Measurements from ENCODE around the gene DLGAP1.
"Not testable (repeated sequence)": the region's sequence is repeated elsewhere in the genome, so short reads cannot be mapped to it uniquely, and the experiment has no call there.

DLGAP1 gene

DNA sequence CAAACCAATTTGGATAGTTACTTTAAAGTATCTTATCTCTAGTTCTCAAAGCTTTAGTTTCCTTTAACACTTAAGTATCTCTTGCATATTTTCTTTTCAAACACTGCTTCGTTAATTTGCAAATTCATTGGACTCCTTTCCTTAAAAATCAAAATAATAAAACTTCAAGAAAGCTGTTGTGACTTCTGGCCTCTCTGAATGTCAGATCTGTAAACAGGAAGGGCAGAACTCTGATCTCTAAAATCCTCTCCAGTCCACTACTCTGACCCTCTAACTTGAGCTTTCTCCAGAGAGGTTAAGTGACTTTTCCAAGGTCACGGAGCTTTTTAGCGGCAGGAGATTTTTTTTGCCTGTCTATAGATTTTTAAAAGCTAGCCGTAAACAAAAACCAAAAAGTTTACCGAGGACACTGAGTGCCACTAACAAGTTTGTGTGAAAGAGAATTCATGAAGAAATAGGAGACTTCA is 849.6 kb downstream of the DLGAP1 start:
- DNase-seq (ENCODE audit: low read depth in 2 of 2) = no peak

DNA sequence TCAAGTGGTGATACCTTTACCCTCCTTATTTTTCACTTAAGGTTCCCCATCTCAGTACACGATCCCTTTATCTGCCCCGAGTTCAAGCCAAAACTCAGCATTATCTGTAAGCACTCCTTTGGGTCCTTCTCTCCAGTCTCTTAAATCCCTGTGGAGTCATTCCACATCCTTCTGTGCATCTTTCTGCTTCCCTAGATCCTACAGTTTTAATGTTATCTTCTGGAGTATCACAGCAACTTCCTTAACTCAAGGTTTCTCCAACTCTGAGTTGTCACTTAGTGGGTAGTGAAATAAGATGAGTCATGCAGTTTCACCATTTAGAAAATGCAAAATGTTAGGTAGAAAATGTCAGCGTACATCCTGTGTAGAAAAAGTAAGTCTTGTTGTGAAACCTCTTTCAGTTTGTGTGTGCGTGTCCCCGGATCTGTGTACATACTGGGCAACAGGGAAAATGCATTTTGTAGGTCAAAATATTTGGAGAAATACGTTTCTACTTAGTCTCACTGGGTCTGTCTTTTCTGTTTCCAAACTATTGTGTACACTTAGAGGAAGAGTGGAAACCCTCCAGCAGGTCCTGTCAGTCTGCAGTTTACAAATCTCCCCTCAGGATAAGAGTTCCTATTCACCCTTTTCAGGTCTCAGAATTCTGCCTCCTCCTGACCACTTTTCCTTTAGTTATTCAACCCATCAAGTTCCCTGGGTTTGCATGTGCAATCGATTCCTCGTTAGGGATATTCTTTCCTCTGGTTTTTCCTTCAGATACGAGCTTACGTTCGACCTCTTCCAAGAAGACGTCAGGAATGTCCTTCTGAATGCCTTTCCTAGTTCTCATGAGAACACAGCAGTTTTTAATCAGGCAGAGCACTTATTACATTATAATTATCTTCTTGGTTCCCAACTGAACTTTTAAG is 850.4 kb downstream of the DLGAP1 start:
- DNase-seq (ENCODE audit: low read depth in 2 of 2) = no peak

DNA sequence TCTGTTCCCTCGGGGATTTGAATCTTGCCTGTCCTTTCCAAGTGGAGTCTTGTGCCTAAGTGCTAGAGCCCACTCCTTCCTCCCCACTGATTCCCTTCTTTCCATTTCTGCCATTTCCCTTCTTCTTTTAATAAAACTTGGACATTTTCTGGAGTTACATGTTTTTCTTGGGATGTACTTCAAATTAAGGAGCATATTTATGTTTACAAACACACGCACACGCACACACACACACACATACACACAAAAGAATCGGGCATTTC is 850.9 kb downstream of the DLGAP1 start:
- DNase-seq (ENCODE audit: low read depth in 2 of 2) = no peak

DNA sequence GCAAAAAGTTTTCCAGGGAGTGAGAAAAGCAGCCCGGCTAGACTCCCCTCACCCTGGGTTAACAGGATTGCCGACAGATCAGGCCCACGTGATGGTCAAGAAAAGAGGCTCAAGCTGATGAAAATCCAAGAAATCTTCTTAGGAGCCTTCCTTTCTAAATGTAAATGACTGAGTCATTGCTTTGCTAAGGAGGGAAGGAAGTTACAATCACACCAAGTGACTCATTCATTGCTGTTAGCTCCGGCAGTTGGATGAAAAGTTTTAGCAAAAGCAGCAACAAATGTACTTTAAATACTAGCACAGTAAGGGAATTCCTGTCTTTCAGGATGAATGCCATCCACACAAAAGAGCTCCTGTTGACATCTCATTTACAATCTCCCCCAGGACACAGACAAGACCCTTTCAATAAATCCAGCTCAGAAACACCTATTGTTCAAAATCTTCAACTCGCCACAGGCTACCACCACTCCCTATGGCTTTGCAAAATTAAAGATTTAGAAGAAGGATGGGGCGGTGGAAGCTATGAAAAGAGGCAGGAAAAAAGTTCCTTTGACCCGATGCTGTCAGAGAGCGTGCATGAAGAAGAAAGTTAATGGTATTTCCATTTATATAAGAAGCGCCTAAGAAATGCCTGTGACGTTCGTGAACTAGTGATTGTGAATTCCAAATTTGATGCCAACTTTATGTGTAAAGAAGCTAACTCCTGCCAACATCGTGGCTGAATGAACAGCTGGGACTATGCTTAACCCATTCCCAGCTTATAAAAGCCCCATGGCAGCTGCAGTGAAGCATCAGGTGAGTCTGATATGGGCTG is 851.5 kb downstream of the DLGAP1 start:
- DNase-seq (ENCODE audit: low read depth in 2 of 2) = no peak

DNA sequence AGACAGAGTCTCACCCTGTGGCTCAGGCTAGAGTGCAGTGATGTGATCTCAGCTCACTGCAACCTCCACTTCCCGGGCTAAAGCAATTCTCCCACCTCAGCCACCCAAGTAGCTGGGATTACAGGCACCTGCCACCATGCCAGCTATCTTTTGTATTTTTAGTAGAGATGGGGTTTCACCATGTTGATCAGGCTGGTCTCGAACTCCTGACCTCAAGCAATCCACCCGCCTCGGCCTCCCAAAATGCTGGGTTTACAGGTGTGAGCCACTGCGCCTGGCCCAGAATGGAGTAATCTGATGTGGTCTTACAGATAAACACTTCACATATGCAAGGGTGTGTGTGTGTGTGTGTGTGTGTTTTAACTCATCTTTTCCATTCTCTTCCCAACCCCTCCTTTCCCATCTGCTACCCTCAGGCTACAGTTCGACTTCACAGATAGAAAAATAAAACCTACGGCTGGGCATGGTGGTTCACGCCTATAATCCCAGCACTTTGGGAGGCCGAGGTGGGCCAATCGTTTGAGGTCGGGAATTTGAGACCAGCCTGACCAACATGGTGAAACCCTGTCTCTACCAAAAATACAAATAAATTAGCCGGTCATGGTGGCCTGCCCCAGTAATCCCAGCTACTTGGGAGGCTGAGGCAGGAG is 853.9 kb downstream of the DLGAP1 start:
- not testable (repeated sequence) for DNase-seq (ENCODE audit: low read depth in 2 of 2)

DNA sequence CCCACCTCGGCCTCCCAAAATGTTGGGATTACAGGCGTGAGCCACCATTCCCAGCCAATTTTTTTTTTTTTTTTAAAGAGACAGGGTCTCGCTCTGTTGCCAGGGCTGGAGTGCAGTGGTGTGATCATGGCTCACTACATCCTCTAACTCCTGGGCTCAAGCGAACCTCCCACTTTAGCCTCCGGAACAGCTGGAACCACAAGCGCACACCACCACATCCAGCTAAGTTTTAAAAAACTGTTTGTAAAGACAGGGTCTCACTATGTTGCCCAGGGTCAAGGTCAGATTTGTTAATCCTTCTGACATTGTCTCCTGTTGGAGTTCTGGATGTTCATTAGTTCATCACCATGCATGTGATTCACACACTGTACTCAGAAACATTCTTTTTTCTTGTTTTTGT is 855.2 kb downstream of the DLGAP1 start:
- no peak for DNase-seq (ENCODE audit: low read depth in 2 of 2)

DNA sequence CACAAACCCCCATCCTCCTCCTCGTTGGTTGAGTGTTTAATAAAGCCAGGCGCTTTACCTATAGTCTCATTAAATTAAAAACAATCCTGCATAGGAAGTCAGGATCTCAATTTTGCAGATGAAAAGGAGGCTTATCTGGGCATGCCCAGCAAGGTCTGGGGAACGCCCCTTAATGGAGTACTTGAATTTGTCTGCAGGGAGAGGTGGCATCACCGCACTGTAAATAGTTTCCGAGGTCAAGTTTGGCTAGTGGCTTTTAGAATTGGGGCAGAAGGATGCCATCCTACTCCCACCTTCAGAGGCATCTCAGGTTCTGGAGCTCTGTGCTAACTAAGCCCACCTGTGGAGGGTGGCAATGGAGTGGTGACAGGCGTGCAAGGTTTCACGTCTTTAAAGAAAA is 855.9 kb downstream of the DLGAP1 start:
- DNase-seq (ENCODE audit: low read depth in 2 of 2) = no peak

DNA sequence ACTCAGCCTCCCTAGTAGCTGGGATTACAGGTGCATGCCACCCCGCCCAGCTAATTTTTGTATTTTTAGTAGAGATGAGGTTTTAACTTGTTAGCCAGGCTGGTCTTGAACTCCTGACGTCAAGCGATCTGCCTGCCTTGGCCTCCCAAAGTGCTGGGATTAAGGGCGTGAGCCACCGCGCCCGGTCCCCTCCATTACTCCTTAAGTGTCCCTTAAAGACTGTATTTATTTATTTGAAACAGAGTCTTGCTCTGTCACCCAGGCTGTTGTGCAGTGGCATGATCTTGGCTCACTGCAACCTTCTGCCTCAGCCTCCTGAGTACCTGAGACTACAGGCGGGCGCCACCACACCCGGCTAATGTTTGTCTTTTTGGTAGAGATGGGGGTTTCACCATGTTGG is 856.5 kb downstream of the DLGAP1 start:
- no peak for DNase-seq (ENCODE audit: low read depth in 2 of 2)

DNA sequence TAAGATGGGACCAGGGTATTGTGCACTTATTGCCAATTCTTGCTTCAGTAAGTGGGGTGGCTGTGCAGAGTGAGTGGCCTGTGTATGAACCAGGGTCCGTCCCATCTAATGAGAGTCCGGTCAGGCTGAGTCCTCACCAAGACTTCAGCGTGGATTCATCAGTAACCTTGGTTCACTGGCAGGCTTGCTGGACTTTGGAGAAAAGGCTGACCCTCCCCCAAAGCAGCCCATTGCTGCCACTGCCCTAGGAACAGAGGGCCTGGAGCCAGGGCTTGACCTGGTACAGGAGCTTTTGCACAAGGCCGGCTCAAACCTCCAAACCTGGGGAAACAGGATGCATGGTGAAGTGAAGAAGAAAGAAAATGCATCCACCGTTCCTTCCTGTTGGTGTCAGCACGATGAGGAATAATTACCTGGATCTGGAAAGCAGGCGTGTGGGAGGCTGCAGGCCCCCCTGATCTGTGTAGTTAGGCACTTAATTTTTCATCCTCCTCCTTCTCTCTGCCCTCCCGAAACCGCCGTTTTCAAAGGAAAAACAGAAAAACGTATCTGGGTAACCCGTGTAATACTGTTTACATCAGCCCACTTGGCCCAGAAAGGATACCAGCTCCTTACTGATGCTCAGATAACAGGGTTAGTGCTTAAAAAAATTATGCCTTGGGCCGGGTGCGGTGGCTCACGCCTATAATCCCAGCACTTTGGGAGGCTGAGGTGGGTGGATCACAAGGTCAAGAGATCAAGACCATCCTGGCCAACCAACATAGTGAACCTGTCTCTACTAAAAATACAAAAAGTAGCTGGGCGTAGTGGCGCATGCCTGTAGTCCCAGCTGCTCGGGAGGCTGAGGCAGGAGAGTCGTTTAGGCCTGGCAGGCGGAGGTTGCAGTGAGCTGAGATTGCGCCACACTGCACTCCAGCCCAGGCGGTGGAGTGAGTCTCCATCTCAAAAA is 857.4 kb downstream of the DLGAP1 start:
- no peak for DNase-seq (ENCODE audit: low read depth in 2 of 2)

DNA sequence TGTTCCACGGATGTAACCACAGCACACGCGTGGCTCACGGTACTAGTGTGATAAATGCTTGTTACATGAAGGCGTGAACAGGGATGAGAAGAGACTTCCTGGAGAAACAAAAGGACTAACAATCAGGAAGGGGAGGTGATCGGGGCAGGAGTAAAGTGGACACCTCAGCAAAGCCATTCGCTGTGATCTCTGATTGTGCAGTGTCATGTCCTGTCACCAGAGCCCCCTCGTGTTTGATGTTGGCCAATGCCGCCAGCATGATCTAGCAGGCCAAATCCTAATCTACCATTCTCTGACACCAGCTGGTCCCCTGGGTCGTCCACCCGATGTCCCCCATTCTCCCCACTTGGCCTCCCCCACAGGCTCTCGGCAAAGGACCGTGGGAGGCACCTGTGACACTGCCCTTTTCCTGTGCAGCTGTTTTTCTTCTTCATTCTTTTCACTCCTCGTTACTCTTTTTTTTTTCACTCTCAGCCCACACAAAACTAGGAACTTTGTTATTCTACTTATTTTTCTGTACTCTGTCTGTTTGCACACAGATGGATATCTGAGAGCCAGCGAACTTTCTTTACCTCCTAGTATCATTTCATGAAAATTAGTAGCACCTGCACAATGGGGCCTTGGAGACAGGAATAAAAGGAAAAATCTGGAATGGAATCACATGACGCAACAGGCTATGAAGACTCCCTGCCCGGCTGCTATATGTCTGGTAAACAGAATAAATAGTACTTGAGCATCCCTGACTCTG is 858.3 kb downstream of the DLGAP1 start:
- peak in 1 of 2 experiments; percentile 33 for DNase-seq (ENCODE audit: low read depth in 2 of 2)

DNA sequence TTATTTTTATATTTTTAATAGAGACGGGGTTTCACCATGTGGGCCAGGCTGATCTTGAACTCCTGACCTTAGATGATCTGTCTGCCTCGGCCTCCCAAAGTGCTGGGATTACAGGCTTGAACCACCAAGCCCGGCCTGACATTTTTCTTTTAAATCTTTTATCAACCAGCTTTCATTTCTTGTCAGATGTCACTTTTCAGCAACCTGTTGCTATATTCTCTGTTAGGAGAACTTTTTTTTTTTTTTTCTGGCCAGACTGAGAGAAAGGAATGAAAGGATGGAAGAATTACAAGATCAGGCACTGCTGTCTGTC is 858.8 kb downstream of the DLGAP1 start:
- no peak for DNase-seq (ENCODE audit: low read depth in 2 of 2)

DNA sequence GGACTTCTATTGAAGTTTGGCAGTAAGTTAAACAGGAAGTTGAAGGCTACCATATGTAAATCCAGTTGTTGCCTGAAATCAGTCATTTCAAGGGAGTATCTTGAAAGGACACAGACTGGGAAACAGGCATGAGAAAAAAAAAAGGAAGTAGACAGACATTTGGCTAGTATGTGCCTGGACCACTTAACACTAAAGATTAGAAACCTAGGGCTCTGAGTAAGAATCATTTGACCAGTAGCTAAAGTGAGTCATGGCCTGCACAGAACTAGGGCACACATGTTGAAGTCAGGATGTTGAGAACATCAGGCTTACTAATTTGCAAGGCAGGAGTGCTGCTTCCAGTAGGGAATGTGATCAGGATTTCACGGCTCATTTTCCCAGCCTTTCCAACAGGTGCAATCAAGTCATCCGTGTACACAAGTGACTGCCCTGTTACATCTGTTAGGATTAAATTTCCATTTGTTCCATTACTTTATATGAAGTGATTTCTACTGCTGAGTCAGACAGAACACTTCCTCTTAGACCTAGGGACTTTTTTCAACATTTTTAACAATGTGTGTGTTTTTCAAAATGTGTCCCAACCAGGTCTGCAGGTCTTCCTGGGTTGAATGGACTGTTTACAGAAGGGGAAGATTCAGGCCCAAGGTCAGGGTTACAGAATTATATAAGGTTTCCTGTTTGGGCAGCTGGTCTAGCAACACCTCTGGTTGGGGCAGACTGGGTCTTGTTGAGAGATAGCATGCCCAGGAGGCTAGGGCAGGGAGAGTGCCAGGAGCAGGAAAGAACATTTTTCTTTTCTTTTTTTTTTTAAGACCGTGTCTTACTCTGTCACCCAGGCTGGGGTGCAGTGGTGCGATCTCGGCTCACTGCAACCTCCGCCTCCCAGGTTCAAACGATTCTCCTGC is 859.5 kb downstream of the DLGAP1 start:
- no peak for DNase-seq (ENCODE audit: low read depth in 2 of 2)

DNA sequence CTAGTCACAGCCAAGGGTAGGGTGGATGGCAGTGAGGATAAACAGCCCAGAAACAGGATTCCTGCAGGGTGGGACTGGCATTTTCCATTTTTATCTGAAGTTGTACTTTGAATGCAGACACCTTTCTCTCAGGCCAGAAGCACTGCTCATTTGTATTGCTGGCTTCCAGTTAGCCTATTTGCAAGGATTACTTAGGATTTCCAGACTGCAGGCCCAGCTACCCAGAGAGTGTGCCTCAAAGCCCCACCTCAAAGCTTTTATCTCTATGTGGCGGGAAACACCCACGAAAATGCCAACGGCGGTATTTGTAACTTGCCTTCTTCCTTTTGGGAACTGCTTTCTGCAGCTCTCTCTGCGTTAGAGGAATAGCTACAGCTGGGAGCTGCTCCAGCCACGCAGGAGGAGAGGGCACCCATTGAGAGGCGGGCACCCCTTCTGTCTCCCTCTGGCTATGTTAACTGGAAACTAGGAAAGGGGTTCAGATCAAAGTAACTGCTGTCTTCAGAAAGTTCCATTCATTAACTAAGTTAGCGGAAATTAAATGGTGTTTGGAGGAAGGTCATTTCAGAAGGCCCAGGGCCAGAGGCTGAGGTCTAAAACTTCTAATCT is 860.2 kb downstream of the DLGAP1 start:
- DNase-seq (ENCODE audit: low read depth in 2 of 2) = no peak

DNA sequence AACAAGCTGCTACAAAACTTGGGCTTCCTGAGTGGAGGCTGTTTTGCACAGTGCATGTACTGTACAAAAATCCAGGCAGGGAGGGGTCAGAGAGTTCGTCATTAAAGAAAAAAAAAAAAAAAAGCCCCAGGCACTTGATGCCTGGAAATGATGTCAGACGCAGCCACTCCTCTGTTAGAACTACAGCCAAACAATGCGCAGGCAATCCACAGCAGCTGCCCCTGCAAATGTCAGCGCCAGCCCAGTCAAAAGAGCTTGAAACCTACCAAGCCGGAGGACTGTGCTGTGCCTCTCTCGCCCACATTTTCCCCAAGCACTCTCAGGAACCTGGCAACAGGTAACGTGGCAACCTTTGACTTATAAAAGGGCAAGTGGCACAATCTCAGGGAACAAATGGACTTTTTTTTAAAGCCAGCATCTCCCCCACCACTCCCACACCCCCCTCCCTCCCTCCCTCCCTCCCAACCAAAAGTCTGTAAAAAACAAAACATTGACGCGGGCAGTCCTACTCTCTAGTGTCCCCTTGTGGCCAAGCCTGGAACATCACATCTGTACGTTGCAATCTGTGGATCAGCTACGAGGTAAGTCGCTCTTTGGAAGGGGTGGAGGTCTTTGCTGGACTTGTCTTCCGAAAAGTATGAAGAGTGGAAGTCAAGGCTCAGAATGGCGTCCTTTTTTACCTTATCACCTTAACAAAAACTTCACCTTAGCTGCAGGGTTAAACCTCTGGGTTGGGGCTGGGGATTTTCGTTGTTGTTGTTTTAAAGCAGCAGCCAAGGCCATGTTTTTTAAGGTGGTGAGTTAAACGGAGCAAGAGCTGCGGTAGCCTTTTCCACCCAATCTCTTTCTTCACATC is 861.0 kb downstream of the DLGAP1 start:
- peak; percentile 67 to 82 for DNase-seq (ENCODE audit: low read depth in 2 of 2)

DNA sequence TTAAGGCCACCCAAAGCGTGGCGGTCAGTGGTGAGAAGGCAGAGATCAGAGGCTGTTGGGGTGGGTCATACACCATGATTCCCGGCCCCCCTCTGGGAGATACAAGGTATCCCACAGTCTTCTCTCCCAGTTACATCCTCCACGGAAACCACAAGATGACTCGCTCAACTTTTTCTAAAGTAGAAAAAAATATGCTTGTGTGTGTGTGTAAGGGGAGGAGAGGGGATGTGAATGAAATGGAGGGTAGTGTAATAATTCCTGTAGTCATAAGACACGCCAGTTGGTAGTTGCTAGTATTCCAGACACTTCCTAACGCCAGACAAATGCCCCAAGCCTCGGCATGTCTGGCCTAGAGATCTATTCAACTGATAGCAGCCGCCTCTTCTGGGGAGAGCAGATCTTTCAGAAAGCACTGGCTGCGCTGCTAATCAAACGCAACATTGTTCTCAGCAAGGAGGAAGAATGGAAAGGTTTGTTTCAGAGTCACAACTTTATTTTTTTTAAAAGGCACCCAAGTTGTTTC is 861.7 kb downstream of the DLGAP1 start:
- DNase-seq (ENCODE audit: low read depth in 2 of 2) = no peak

DNA sequence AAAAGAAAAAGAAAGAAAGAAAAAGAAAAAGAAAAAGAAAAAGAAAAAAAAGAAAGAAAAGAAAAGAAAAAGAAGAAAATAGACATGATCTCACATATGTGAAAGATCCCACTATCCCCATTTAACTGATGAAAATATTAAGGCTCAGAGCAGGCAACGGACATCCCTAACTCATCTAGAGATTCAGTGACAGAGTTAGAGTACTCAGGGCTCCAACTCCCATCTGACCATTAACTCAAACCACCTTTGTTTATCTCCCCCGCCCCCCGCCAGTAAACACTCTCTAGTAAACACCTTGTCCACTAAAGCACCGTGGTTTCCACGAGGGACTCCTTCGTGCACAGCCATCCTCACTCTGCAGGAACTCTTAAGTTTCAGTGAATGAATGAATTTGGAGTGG is 862.2 kb downstream of the DLGAP1 start:
- DNase-seq (ENCODE audit: low read depth in 2 of 2) = no peak

DNA sequence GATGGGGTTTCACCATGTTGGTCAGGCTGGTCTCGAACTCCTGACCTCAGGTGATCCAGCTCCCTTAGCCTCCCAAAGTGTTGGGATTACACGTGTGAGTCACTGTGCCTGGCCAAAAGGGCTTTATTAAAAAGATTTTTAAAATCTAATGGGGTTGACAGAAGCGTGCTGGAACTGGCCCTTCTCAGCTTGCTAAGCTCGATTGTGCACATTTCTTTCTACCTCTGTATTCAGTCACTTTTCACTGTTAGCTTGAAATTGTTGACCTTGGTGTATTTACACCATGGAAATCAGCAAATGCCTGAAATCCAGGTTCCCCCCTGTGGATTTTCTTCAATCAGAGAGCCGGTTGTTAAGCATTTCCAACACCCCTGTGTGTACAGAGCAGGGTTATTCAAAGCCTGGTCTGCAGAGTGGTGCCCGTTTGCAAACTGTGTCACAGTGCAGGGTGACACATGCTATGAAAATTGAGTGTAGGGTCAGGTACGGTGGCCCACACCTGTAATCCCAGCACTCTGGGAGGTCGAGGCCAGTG is 864.9 kb downstream of the DLGAP1 start:
- DNase-seq (ENCODE audit: low read depth in 2 of 2) = no peak

Measured in stimulated activated CD4-positive, alpha-beta T cell treated with anti-CD3 and anti-CD28 coated beads, Interleukin-12 subunit alpha, Interleukin-12 subunit beta, amount 100 ng/mL, for 24 hours (primary cell).